ENCODE measurements around the gene BMP8B. TPM values are rescaled to one million over a fixed set of nuclear protein-coding genes. Genes with fewer than 3 reads are reported as not detected.
"Not testable (repeated sequence)": the region's sequence is repeated elsewhere in the genome, so short reads cannot be mapped to it uniquely, and the experiment has no call there.

Gene BMP8B
- polyA plus RNA-seq, 4 donors = 1.9 to 3.8 (median 2.6) TPM

DNA sequence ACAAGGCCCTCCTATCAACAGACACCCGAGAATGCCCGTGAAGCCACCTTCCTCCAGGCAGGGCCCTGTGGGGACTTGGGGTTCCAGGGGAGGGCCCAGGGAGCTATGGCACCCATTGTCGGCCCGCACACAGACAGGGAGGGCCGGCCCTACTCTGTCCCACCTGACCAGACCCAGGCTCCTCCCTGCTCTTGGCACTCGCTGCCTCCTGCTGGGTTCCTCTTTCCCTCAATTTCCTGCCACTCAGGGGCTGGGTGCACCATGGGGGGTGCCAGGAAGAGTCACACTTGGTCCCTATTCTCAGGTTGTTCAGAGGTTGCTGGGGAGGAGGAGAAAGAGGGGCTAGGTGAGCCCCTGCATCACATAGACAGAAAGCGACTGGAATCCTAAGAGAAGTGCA is 9.5 kb downstream of the BMP8B start:
- no peak for DNase-seq (ENCODE audit: low read depth in 4 of 4, low spot score in 3 of 4)

DNA sequence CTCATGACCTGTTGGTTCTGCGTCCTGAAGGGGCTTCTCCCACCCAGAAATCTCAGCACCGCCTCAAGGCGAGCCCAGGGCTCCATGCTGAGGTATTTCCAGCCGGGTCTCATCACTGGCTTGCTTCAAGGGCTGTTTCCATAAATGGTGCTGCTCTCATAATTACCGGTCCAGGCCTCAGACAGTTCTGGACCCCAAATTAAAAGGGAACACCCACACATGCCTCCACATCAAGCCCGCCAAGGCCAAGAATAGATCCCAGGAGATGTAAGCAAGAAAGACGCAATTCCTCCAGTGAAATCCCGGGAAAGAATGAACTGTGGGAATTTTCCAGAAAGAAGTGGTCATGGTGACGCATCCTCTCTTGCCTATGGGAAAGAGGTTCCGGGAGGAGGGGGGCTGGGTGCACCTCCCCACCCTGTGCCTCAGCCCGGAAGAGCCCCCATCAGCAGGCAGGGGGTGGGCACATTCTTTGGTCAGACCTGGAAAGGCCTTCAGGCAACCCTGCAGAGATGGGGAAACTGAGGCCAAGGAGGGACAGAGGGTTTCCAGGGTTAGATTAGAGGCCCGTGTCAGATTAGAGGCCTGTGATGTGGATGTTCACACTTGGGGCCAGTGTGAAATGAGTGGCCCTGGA is 10.1 kb downstream of the BMP8B start:
- not testable (repeated sequence) for DNase-seq (ENCODE audit: low read depth in 4 of 4, low spot score in 3 of 4)

DNA sequence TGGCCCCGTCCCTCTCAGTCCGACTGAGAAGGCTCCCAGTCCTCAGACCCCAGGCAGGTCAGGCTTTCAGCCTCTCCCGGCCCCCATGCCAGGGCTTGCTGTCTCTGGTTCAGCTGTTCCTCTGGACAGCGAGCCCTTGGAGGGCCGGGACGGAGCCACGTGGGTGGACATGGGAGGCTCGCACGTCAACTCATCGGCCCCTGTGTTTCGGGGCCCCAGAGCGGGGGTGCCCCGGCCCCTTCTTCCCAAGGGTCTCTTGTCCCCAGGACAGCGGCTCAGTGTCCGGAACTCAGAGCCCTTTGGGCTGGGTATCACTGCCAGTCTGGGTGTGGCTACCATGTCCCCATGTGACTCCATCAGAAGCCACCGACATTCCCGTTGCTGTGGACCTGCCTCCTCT is 10.8 kb downstream of the BMP8B start:
- not testable (repeated sequence) for DNase-seq (ENCODE audit: low read depth in 4 of 4, low spot score in 3 of 4)

DNA sequence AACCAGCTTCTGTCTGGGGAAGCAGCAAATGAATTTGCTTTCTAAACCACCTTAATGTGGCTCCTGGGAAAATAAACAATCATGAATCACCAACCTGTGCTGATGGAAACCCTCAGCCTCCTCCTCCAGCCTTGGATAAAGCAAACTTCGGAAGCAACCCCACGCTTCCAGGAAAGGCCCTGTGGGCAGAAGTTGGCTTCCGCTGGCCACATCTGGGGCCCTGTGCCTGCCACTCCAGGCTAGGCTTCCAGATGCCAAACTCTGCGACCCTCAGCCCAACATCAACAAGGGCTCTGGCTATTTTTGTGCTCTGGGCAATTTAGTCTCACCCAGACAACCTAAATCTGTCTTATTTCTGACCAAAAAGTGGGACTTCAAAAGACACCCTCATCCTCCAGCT is 11.4 kb downstream of the BMP8B start:
- no peak for DNase-seq (ENCODE audit: low read depth in 4 of 4, low spot score in 3 of 4)

DNA sequence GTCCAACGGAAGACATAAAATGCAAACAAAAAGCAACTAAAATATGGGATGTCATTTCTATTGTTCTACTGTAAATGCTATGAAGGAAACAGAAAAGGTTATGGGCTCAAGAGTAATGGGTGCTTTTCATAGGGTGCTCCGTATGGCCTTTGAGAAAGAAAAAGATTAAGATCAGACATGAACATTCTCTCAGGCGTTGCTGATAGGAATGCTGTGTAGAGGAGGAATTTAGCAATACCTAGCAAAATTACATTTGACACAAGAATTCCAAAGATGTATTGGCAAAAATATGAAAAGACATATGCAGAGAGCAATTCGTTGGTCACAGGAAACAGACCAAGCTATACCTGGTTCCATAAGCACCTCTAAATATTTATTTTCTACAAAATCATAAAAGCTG is 11.8 kb downstream of the BMP8B start:
- DNase-seq (ENCODE audit: low read depth in 4 of 4, low spot score in 3 of 4) = no peak

DNA sequence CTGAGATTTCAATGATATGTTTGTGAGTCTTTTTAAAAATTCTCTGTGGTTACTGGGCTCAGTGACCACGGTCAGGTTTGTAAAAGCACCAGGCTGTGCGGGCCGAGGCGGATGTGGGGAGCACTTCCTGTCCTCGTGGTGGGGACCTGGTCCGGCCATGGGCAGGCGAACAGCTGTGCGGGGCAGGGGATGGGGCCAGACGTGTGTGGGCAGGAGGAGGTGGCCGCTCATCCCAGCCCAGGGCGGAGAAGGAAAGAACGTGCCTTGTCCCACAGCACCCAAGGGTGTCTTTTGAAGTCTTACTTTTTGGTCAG is 12.3 kb downstream of the BMP8B start:
- no peak for DNase-seq (ENCODE audit: low read depth in 4 of 4, low spot score in 3 of 4)

DNA sequence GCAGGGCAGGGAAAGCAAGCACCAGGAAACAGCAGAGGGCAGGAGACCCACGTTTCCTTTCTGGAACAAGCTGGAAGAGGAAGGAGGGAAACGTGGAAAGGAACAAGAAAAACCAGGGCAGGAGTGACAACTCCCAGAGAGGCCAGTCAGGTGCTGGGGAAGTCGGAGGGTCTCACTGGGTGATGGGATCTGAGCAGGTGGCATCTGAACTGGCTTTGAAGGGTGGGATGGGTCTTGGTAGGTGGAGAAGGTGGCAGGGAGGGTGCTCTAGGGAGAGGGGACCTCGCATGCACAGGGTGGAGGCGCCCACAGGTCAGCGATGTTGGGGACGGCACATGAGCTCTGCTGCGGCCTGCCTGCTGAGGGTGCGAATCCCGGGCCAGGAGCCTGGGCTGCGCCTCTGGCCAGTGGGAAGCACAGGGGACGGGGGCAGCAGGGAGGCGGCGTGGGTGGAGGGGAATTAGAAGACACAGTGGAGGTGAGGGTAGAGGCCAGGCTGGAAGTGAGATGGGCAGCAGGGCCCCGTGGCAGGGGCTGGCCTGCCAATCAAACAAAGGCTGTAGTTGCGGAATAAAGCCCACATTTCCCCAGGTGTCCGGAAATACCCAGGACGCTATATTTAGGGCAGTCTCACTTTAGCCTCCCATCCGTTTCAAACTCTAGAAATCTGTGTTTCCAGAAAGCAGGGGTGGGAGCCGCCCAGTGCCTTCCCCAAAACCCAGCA is 12.8 kb downstream of the BMP8B start:
- not testable (repeated sequence) for DNase-seq (ENCODE audit: low read depth in 4 of 4, low spot score in 3 of 4)

DNA sequence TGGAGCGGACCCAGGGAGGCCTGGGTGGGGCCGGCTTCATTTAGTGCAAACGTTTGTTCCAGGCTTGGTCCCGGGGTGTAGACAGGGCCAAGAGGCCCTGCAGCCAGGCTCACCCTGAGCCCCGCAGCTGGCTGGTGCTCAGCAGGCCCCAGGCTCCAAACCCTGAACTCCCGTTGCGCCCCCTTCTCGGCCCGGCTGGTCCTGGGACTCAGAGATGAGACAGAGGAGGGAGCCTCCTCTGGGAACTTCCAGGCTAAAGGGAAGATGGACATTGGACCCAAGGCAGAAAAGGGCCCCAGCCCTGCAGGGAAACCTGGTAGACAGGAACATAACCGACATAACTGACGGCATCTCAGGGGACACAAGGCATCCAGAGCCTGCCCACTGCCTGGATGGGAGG is 13.5 kb downstream of the BMP8B start:
- not testable (repeated sequence) for DNase-seq (ENCODE audit: low read depth in 4 of 4, low spot score in 3 of 4)

DNA sequence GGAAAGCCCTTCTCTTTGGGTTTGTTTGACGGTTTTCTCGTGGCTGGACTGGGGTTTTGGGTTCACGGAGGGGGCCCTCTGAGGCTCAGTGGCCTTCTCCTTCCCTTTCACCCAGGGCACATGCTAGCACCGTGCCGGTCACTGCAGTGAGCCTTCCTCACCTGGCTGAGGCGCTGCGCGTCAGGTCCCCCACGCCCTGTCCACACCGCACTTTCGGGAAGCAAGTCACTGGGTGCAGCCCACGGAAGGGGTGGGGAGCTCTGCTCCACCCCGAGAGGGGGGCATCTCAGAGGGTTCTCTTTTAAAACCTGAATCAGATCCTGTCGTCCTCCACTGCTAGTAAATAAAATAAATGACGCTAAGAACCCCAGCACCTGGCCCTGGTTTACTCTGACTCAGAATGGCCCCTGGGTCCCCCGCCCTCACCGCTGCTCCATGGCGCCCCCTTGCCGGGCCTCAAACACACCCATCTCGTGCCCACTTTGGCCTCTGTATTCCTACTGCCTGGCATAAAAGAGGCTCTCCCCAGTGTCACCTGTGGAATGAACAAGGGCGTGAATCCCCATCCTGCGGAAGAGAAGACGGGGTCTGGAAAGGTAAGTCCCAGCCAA is 15.2 kb downstream of the BMP8B start:
- not testable (repeated sequence) for DNase-seq (ENCODE audit: low read depth in 4 of 4, low spot score in 3 of 4)

DNA sequence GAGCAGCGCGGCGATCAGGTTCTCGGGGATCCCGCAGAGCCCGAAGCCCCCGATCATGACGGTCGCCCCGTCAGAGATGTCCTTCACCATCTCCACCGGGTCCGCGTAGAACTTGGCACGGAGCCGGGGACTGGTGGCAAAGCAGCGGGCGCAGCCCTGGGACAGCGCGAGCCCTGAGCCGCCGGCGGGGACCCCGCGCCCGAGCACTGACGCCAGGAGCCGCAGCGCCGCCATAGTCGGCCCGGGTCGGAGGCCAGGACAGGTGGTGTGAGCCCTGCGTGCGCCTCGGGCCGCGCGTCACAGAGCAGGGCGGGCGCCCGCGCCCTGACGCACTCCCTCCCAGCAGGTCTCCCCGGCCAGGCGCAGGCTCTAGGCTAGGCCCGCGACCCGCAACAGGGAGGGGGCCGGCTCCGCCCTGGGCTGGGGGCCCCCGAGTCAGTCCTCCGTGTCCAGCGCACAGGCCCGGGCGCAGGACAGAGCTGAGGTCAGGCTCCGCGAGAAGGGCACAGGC is 17.6 kb downstream of the BMP8B start, which contains the start of gene OXCT2:
OXCT2 (minus strand) TSS at position 327 of the 511 bp plus-strand sequence; CDS start at position 234, 93 bp downstream.
- DNase-seq (ENCODE audit: low read depth in 4 of 4, low spot score in 3 of 4) = not testable (repeated sequence)

DNA sequence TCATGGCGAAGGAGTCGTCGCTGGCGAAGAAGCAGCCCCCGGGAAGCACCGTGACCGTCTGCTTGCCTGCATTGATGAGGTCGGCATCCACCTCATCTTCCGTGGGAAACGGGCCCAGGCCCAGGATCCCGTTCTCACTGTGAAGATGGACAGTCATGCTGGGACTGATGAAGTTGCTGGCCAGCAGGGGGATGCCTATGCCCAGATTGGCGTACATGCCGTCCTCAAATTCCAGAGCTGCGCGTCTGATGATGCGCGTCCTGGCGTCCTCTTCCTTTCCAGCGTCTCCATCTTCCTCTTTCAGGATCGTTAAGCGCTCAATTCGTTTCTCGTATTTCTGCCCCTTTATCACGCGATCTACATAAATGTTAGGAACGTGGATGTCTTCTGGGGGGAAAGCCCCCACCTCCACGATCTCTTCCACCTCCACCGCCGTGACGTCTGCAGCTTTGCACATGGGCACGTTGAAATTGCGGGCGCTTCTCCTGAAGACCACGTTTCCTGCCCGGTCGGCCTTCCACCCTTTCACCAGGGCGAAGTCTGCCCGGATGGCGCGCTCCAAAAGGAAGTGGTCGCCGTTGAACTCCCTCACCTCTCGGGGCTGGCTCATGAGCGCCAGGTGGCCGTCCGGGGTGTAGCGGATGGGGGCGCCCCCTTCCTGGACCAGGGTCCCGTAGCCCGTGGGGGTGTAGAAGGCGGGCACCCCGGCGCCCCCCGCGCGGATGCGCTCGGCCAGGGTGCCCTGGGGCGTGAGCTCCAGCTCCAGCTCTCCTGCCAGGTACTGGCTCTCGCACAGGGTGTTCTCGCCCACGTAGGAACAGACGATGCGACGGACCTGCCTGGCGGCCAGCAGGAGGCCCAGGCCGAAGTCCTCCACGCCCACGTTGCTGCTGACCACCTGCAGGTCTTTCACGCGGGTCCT is 18.3 kb downstream of the BMP8B start:
- DNase-seq (ENCODE audit: low read depth in 4 of 4, low spot score in 3 of 4) = not testable (repeated sequence)

DNA sequence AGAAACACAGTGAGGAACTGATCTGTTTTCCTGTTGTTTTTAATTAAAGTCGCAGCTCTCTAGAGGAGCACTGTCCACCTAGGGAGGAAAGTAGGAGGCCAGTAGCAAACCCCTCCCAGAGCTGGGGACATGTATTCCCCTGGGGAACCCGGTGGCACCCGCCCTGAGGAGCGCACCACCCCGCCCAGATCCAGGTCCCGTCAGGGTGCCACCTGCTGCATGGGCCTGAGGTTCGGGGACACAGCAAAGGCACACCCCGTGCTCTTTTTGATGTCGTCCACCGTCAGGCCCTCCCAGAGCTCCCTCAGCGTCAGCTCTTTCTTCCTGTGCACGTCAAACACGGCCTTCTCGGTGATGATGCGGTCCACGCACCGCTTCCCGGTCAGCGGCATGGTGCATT is 19.2 kb downstream of the BMP8B start:
- DNase-seq (ENCODE audit: low read depth in 4 of 4, low spot score in 3 of 4) = not testable (repeated sequence)

DNA sequence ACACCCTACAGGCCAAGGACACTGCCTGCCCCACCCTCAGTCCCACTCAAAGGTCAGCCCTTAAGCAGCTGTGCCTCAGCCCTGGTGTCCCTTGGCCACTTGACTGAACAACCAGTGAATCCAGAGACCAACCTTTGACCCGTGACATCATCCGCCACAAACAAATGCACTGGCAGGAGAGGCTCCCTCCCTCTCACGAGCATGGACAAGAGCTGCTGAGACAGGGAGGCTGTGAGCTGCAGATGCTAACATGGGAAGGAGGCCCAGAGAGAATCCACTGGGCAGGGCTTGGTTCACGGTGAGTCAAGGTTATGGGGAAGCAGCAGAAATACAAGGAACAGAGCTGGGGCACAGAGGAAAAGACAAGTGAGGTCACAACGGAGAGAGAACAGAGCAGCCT is 22.2 kb downstream of the BMP8B start:
- DNase-seq (ENCODE audit: low read depth in 4 of 4, low spot score in 3 of 4) = not testable (repeated sequence)

DNA sequence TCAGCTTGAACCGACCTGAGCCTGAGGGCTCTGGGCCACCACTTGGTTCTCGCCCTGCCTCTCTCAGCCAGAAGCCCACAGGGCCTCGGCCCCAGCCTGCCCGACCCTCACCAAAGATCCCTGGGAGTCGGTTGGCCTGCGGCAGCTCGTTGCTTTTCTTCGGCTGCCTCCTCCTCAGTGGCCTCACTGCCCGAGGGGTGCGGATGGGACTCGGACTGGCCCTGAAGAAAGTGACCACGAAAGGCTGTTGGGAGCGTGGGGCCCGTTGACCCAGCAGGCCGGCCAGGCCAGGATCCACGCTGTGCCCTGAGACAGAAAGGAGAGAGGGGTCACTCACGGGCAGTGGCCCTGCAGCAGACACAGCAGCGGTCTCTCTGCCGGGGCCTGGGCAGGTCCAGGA is 24.2 kb downstream of the BMP8B start:
- DNase-seq (ENCODE audit: low read depth in 4 of 4, low spot score in 3 of 4) = not testable (repeated sequence)

DNA sequence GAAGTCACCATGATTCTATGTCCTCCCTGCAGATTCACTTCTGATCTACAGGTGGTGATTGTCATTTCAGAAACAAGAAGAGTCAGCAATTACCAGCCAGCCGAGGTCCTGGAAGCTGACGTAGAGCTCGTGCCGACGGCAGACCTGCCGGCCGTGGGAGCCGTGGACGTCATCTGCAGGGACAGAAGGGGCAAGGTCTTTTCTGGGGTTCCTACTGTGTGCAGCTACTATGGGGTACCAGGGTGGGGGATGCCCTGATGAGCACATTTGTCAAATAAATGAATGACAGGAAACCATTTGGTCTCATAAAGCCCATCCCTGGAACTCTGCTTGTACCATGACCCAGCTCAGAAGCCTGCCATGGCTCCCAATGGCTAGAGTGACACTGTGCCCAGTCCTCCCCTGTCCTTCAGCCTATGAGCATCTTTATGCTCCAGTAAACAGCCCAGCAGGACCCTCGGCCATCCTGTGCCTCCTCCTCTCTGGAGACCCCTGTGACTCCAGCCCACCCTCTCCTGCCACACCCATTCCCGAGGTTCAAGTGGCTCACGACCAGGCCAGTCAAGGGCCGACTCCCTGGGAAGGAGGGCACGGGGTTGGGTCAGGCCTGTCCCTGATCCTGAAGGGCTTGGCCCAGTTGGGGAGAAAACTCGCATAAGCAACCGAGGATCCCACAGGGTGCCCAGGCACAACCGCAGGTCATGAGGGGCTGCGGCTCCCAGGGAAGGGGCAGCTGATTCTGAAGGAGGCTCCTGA is 24.9 kb downstream of the BMP8B start:
- DNase-seq (ENCODE audit: low read depth in 4 of 4, low spot score in 3 of 4) = not testable (repeated sequence)

DNA sequence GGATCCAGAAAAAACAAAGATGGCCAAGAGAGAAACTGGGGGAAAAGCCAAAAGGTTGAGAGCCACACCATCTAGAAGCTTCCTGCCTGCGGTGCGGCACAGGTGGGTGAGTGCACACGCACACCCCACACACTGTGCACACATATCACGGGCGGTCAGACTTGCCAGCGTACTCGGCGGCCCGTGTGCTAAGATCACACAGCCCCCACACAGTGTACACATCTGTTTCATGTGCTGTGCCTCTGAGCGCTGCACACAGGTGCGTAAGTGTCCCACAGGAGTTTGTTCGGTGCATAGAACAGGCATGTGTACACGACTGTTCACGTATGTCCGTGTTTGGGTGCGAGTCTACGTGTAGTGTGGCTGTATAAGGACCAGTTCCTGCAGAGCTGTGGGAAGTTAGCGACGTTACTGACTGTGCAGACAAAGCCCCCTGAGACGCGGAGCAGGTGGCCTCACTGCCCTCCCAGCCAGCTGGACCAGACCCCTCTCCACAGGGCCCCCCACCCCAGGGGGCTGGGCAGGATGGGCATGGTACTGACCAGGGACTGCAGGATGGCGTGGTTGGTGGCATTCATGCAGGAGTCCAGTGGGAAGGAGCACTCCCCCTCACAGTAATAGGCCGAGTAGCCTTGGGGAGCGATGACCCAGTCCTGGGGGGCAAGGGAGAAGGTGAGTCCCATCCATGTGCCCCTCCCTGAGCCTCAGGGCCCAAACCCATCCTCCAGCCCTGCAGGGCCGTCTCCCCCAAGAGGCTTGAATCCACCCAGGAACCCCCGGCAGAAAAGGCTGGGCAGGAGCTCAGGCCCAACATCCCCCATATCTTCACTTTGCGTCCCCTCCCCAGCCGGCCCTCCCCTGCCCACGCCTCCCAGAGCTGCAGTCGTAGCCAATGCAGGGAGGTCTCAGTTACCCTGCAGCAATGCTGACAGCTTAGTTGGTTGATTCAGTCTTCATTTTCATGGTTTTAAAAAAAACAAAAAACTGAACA is 25.8 kb downstream of the BMP8B start:
- no peak for DNase-seq (ENCODE audit: low read depth in 4 of 4, low spot score in 3 of 4)

DNA sequence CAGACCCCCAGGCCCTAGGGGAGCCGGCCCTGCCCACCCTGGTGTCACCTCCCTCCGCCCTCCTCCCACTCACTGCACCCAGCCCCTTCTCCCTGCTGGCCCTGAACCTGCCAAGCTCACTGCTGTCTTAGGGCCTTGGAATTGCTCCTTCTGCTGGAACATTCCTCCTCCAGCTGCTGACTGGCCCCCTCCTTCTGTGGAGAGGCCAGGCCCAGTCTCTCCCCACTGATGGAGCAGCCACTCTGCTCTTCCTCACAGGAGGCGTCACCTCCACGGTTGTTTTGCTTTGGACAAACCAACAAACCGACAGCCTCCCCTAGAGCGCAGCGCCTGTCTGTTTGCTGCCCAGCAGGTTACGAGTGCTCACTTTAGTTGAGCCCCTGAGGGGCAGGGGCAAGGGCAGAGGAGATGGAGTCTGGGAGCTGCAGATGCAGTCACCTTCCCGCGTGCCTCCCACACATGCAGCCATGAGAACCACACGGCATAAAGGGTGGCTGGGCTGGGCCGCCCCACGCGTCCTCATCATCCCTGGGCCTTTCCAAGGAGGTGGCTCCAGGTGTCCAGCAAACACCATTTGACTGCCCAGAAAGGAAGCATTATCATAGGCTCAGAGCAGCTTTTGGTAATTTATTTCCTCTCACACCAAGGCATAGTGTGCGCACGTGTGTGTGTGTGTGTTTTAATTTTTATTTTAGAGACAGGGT is 27.0 kb downstream of the BMP8B start:
- no peak for DNase-seq (ENCODE audit: low read depth in 4 of 4, low spot score in 3 of 4)

DNA sequence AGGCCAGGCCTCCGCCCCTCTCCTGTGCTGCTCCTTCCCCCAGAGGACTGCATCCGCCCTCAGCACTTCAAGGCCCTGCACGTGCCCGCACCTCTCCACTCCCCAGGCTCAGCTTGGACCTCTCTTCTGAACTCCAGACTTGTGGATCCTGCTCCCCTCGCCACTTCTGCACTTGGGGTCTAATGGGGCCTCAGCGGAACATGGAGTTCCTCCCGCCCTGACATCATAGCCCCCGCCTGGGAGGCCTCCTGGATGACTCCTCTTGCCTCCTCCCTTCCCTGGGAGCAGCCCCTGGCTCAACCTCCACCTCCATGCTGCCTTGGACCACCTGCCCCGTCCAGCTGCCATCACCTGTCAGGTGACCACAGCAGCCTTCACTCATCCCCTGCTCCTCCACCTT is 27.6 kb downstream of the BMP8B start:
- DNase-seq (ENCODE audit: low read depth in 4 of 4, low spot score in 3 of 4) = no peak

Measured in right renal pelvis (tissue), 4 donors.